GM12801 (cell line): Measurements from ENCODE around the gene PRRC2B.

Experiments
- CTCF ChIP-seq: IDR thresholded peaks from one replicate; pipeline ENCODE4 v1.5.1; 2011; ENCODE audit warnings: control low read depth; ENCODE audit not compliant: insufficient read length; ENCODE audit errors: extremely low read depth

PRRC2B gene

GRCh38 chr9:131516930-131517329 is 123.0 kb downstream of the PRRC2B start:
- no peak for TF ChIP-seq CTCF

- no peak for TF ChIP-seq CTCF
Observed at GRCh38 chr9:131517761-131518190, 123.9 kb downstream of the PRRC2B start.

GRCh38 chr9:131518553-131518952 is 124.7 kb downstream of the PRRC2B start:
- no peak for TF ChIP-seq CTCF

- no peak for TF ChIP-seq CTCF
Observed at GRCh38 chr9:131520503-131520902, 126.6 kb downstream of the PRRC2B start.

GRCh38 chr9:131521203-131521602 is 127.3 kb downstream of the PRRC2B start:
- no peak for TF ChIP-seq CTCF

GRCh38 chr9:131521822-131522221 is 127.9 kb downstream of the PRRC2B start:
- no peak for TF ChIP-seq CTCF

GRCh38 chr9:131522257-131523085 is 128.6 kb downstream of the PRRC2B start:
- no peak for TF ChIP-seq CTCF
